Body of pancreas (tissue), 4 donors: ENCODE measurements around the gene RB1. TPM values are rescaled to one million over a fixed set of nuclear protein-coding genes. Genes with fewer than 3 reads are reported as not detected.
"Not testable (repeated sequence)": the region's sequence is repeated elsewhere in the genome, so short reads cannot be mapped to it uniquely, and the experiment has no call there.

Experiments
- ATAC-seq: fragments of 150-250 bp; one replicate; pipeline ENCODE4 v1.9.1; 2016
- DNase-seq, 4 donors: peaks; one replicate each; pipeline ENCODE4 v3.0.0-alpha.2; 2019
- H3K27ac ChIP-seq, 4 donors: fragments of 200-600 bp; sonication (generic); 1 replicate in 3 of 4; 2 replicates in 1 of 4; pipeline versions ENCODE4 v1.5.1 to v1.6.1; 2016 to 2019; ENCODE audit warnings: mild to moderate bottlenecking in 1 of 4, mixed read lengths in 1 of 4, moderate library complexity in 1 of 4
- H3K27me3 ChIP-seq, 2 donors: fragments of 200-600 bp; sonication (generic); one replicate each; pipeline ENCODE4 v1.6.0; 2016; ENCODE audit warnings: mild to moderate bottlenecking in 1 of 2
- H3K36me3 ChIP-seq, 2 donors: fragments of 200-600 bp; sonication (generic); replicated peaks in 1 of 2; 2 replicates each; pipeline ENCODE4 v1.5.1; 2016; ENCODE audit warnings: low read depth in 2 of 2; ENCODE audit not compliant: insufficient read depth in 1 of 2
- H3K4me1 ChIP-seq: fragments of 200-600 bp; sonication (generic); one replicate; pipeline ENCODE4 v1.6.0; 2016
- H3K4me3 ChIP-seq, 2 donors: fragments of 200-600 bp; sonication (generic); 1 replicate in 1 of 2; 2 replicates in 1 of 2; pipeline ENCODE4 v1.5.1; 2016 to 2019
- H3K9me3 ChIP-seq, 3 donors: fragments of 200-600 bp; sonication (generic); 1 replicate in 2 of 3; 2 replicates in 1 of 3; pipeline ENCODE4 v1.5.1; 2016
- POLR2A ChIP-seq, 3 donors: fragments of 450-650 bp; IDR thresholded peaks; one replicate each; pipeline ENCODE4 v1.6.1; 2016; ENCODE audit warnings: antibody characterized with exemption in 3 of 3, mild to moderate bottlenecking in 2 of 3
- WGBS, 2 donors: methylation state at CpG; one replicate each; pipeline ENCODE4 v1.1.5; 2017; 5-methylcytosine and 5-hydroxymethylcytosine counted together
- intact Hi-C: fragments of 100-400 bp; cut with DNase I; formaldehyde crosslinking; loops from one replicate; pipeline ENCODE4 v1.15.1; 2023
- total RNA-seq, 2 donors: library from RNA; depleted of rRNA; stranded (reverse); fragments of >200 nt; gene quantifications; one replicate each; pipeline ENCODE4 v1.1.0, GENCODE V29; 2016
- TF ChIP-seq, protein P1 (sequence below), 7 experiments: fragments of 450-650 bp in 4 of 7; fragments of 200-600 bp in 3 of 7; sonication (generic) in 3 of 7; IDR thresholded peaks; one replicate each; pipeline ENCODE4 v1.5.1; 2016 to 2019; ENCODE audit warnings: antibody characterized with exemption in 7 of 7

RB1 gene
- total RNA-seq, 2 donors from 2014 or later: 20.5 to 28.0 TPM

DNA sequence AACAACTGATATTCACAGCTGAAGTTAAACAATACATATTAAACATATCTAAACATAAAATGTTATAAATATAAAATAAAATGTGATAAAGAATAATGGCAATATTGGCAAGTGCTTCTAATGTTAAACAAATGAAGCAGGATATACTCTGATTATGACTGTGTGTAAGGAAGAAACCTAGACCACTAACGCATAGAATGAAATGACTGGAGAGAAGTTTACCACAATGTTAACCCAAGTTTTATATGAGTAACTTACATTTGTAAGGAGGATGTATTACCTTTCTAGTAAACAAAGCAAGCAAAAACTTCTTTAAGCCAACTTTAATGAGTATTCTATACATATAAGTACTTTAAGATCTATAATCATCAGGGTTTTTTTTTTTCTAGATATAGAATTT, 43.0 kb downstream of the RB1 start:
- Histone ChIP-seq H3K4me3 (no peak overlapping the region), H3K36me3 (peaks cover 0 to 4% of the 10 kb centered on the region in 2 donors), H3K9me3 (no peaks in the 10 kb centered on the region), H3K4me1 (no peaks in the 10 kb centered on the region), H3K27ac (no peak overlapping the region), H3K27me3 (no peaks in the 10 kb centered on the region)
- WGBS, 2 donors: 98 to 100% methylated on average over 1 of the region's 1 CpG
- DNase-seq (no peak), ATAC-seq (no peak)
- TF ChIP-seq POLR2A (IDR thresholded peaks at IDR 0.05): no peak
- TF ChIP-seq, protein P1, sequence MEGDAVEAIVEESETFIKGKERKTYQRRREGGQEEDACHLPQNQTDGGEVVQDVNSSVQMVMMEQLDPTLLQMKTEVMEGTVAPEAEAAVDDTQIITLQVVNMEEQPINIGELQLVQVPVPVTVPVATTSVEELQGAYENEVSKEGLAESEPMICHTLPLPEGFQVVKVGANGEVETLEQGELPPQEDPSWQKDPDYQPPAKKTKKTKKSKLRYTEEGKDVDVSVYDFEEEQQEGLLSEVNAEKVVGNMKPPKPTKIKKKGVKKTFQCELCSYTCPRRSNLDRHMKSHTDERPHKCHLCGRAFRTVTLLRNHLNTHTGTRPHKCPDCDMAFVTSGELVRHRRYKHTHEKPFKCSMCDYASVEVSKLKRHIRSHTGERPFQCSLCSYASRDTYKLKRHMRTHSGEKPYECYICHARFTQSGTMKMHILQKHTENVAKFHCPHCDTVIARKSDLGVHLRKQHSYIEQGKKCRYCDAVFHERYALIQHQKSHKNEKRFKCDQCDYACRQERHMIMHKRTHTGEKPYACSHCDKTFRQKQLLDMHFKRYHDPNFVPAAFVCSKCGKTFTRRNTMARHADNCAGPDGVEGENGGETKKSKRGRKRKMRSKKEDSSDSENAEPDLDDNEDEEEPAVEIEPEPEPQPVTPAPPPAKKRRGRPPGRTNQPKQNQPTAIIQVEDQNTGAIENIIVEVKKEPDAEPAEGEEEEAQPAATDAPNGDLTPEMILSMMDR (IDR thresholded peaks at IDR 0.05): no peak
- intact Hi-C loops: no loop called here

DNA sequence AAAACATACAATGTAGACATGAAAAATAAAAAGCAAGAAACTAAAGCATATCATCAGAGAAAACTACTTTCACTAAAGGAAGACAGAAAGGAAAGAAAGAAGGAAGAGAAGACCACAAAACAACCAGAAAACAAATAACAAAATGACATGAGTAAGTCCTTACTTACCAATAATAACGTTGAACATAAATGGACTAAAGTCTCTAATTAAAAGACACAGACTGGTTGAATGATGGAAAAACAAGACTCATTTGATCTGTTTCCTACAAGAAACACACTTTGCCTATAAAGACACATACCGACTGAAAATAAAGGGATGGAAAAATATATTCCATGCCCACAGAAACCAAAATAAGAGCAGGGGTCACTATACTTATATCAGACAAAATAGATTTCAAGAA, 46.0 kb downstream of the RB1 start:
- DNase-seq: no peak
- Histone ChIP-seq H3K9me3 (no peaks in the 10 kb centered on the region), H3K27ac (no peak overlapping the region), H3K36me3 (peaks cover 0 to 4% of the 10 kb centered on the region in 2 donors), H3K4me3 (no peak overlapping the region), H3K4me1 (no peaks in the 10 kb centered on the region), H3K27me3 (no peaks in the 10 kb centered on the region)
- TF ChIP-seq, protein P1 (IDR thresholded peaks at IDR 0.05): no peak
- no peak for TF ChIP-seq POLR2A (IDR thresholded peaks at IDR 0.05)
- 95% methylated on average over 2 of the region's 2 CpGs for WGBS, 2 donors
- no peak for ATAC-seq
- intact Hi-C loops: no loop called here

DNA sequence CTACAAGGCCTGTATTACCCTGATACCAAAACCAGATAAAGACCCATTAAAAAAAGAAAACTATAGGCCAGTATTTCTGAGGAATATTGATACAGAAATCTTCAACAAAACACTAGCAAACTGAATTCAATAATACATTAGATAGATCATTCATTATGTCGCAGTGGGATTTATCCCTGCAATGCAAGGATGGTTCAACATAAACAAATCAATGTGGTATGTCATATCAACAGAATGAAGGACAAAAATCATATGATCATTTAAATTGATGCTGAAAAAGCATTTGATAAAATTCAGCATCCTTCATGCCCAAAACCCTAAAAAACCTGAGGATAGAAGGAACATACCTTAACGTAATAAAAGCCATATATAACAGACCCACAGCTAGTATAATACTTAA, 50.0 kb downstream of the RB1 start:
- Histone ChIP-seq H3K27me3 (no peaks in the 10 kb centered on the region), H3K9me3 (no peaks in the 10 kb centered on the region), H3K36me3 (peaks cover 0 to 4% of the 10 kb centered on the region in 2 donors), H3K27ac (no peak overlapping the region), H3K4me1 (no peaks in the 10 kb centered on the region), H3K4me3 (no peak overlapping the region)
- intact Hi-C loops: no loop called here
- TF ChIP-seq, protein P1 (IDR thresholded peaks at IDR 0.05): no peak
- TF ChIP-seq POLR2A (IDR thresholded peaks at IDR 0.05): no peak
- ATAC-seq (no peak), DNase-seq (no peak)
- WGBS, 2 donors: 97 to 98% methylated on average over 2 of the region's 2 CpGs

DNA sequence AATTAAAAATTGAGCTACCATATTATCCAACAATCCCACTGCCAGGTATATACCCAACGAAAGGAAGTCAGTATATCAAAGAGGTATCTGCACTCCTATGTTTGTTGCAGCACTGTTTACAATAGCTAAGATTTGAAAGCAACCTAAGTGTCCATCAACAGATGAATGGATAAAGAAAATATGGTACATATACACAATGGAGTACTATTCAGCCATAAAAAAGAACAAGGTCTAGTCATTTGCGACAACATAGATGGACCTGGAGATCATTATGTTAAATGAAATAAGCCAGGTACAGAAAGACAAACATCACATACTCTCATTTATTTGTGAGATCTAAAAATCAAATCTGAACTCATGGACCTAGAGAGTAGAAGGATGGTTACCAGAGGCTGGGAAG, 52.0 kb downstream of the RB1 start:
- ATAC-seq, H3K9me3 ChIP-seq, H3K27ac ChIP-seq, H3K36me3 ChIP-seq, H3K27me3 ChIP-seq, intact Hi-C loops, DNase-seq, H3K4me1 ChIP-seq, H3K4me3 ChIP-seq: not testable (repeated sequence)
- 97 to 98% methylated on average over 2 of the region's 2 CpGs for WGBS, 2 donors

DNA sequence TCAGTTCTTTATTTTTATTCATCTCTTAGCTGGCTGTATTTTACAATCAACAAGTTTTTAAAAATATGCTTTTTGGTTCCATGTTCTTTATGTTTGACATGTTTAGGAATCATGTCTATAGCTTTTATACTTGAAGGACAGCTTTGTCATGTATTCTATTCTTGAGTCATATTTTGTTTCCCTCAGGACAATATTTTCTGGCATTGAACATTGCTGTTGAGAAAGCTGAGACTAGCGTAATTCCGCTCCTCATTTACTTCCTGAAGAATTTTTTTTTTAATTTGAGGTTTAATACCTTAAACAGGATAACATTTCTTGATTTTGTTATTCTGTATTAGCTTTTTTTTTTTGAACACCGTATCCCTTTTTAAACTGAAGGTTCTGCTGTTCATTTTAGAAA, 53.2 kb downstream of the RB1 start:
- Histone ChIP-seq H3K4me1 (no peaks in the 10 kb centered on the region), H3K27me3 (no peaks in the 10 kb centered on the region), H3K9me3 (no peaks in the 10 kb centered on the region), H3K27ac (no peak overlapping the region), H3K4me3 (no peak overlapping the region), H3K36me3 (no peaks in the 10 kb centered on the region)
- ATAC-seq (no peak), DNase-seq (no peak)
- TF ChIP-seq POLR2A (IDR thresholded peaks at IDR 0.05): no peak
- TF ChIP-seq, protein P1 (IDR thresholded peaks at IDR 0.05): no peak
- intact Hi-C loops: no loop called here
- WGBS, 2 donors: 56 to 68% methylated on average over 3 of the region's 3 CpGs
